Fibroblast of pulmonary artery (primary cell): ENCODE measurements around the gene ERBB4.

Experiments
- DNase-seq: peaks from one replicate; pipeline ENCODE4 v3.0.0-alpha.2; 2010; ENCODE audit warnings: low read depth
- H3K4me3 ChIP-seq: replicated peaks from 2 replicates; pipeline ENCODE4 v1.5.1; 2011; ENCODE audit warnings: low read depth, mild to moderate bottlenecking, control low read depth, low read length, moderate library complexity
- CTCF ChIP-seq: IDR thresholded peaks from 2 replicates; pipeline ENCODE4 v1.5.1; 2011; ENCODE audit warnings: mild to moderate bottlenecking, control low read depth, low read length, inconsistent platforms; ENCODE audit errors: missing control alignments

ERBB4 gene

DNA sequence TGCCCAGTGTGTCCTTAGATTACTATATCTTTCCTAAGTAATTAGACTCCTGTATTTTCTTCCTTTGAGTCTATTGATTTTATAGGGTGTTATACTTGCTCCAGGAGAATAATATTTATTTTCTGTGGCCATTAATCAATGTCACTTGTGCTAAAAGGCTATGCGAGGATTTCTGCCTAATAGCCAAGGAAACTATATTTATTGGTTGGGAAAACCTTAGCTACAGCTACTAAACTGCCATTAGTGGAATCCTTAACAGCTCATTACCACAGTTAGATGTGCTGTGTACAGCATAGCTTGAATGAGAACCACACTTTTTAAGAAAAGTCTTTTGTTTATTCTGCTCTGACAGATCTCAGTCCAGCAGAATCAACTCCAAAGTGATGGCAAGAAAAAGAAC, 537.3 kb downstream of the ERBB4 start:
- H3K4me3 ChIP-seq, result no peak overlapping the region
- DNase-seq, result no peak
- TF ChIP-seq CTCF, result no peak

- H3K4me3 ChIP-seq, result no peak overlapping the region
- DNase-seq, result no peak
- TF ChIP-seq CTCF, result no peak
Observed at GRCh38 chr2:211996857-211997256, 541.7 kb downstream of the ERBB4 start.

DNA sequence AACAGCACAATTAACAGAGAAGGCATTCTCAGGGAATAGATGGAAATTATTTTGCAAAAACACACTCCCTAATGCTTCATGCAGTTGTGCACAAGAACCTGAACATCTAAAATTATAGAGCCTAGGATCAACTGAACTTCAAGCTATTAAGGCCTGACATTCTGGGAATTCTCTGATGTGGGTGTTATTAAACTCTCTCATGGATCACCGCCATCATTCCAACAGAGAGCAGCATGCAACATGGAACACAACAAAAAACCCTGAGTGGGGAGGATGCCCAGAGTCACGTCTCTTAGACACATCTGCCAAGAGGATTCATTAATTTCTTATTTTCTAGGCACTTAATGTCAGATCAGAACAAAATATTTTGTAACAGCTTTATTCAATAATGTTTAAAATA, 543.8 kb downstream of the ERBB4 start:
- H3K4me3 ChIP-seq, result no peak overlapping the region
- no peak for TF ChIP-seq CTCF
- DNase-seq, result no peak

DNA sequence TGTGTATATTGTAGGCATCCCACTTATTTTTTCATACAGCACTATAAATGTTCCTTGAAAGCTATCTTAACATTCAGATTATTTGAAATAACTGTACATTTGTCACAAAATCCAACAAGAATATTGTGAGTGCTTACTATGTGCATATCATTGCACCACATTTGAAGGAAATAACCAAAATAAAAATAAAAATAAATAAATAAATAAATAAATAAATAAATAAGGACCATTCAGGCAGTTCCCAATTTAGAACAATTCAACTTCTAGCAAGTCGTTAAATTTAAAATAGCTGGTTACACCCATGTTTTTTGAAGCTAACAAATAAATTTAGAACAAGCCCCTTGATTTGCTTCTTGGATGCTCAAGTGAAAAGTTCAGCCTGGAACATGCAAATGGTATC, 548.3 kb downstream of the ERBB4 start:
- H3K4me3 ChIP-seq, result no peak overlapping the region
- DNase-seq, result no peak
- no peak for TF ChIP-seq CTCF

- no peak for TF ChIP-seq CTCF
- DNase-seq, result no peak
- H3K4me3 ChIP-seq, result no peak overlapping the region
Observed at GRCh38 chr2:211986313-211986712, 552.3 kb downstream of the ERBB4 start.

DNA sequence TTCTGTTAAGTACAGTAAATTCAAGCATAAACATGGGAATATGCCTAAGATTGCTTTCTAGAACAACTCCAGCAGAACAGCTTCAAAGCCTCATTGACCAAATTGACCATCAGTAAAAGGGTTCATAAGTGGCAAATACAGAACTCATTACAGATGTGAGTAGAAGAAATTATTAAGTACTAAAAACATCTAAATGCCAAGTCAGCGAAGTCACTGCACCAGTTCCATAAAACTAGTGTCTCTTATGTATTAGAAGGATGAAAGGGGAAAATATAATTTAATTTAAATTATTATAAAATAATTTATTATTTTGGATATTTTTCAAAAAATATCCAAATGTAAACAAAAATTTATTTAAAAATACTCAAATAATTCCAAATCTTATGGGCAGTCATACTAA, 553.2 kb downstream of the ERBB4 start:
- no peak for TF ChIP-seq CTCF

DNA sequence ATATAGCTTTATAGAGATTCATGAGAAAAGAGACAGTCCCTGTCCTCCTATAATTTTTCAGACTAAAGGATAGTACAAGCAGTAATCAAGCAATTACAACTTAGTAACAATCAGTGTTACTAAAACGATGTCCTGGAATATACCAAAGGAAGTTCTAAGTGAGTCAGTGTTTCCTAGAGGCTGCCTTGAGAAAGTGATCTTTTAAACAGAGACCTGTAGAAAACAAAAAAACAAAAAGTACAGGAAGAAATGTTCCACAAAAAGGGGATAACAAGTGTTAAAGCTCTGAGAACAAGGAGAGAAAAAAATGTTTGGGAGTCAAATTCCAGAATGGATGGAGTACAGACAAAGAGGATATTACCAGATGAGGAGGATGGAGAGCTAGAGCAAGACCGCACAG, 556.4 kb downstream of the ERBB4 start:
- no peak for TF ChIP-seq CTCF
- no peak overlapping the region for H3K4me3 ChIP-seq
- peak; percentile 32 for DNase-seq

More for the DNA sequence above, 553.2 kb downstream of the ERBB4 start:
- H3K4me3 ChIP-seq, result no peak overlapping the region
- no peak for DNase-seq
